ENCODE data around the gene JAM3. TPM values are rescaled to one million over a fixed set of nuclear protein-coding genes. Genes with fewer than 3 reads are reported as not detected.
A peak's percentile ranks its signal among the peaks of the same experiment; 100 is the strongest.

JAM3 gene
- total and polyA plus RNA-seq, 2 donors (not counting 1 experiment from before 2014, with no cell fraction given), result 13.5 to 29.6 TPM

DNA sequence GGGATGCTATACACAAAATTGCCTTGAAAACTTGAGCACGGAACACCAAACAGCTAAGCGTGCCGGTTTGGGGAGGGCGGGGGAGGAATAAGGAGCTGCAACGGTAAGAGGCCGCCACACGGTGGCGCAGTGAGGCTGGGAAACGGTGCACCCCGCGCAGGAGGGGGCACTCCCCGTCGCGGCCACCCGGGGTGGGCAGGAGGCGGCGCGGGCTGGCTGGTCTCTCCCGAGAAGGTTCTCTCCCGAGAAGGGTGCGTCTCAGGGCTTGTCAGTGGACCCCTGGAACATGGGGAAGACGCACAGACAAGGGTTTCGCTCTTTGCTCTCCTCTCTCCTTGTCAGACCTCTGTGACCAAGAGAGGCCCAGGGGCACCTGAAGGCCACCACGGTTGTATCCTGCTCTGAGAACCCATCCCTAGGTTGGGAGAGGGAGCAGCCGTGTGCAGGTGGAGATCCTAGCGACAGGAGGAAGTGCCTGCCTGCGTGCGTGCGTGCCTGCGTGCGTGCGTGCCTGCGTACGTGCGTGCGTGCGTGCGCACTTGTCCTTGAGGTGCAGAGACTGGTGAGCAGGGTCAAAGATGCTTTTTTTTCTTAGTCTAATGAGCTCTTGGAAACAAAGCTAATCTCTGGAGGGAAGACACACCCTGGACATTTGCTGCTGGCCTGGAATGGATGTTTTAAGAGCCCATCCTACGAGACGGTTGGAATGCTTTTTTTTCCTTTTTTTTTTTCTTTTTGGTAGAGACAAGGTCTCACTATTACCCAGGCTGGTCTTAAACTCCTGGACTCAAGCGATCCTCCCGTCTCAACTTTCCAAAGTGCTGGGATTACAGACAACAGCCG lies 18.1 kb upstream of the JAM3 start:
- intact Hi-C loops (cut with micrococcal nuclease), result loop anchor here (1.0 to 2.0 kb wide), 3 partner anchors 18 to 89 kb away; partner anchors contain the start of gene JAM3
- POLR2A ChIA-PET, result no interaction called here
- peaks cover 4 to 7% of the 10 kb centered on the region in 2 donors for H3K4me1 ChIP-seq (ENCODE audit: control insufficient read depth in 2 of 2, insufficient read depth in 2 of 2, low read length in 2 of 2)
- H3K79me2 ChIP-seq (ENCODE audit: control insufficient read depth, insufficient read depth, low read length), result no peaks in the 10 kb centered on the region
- Mint-ChIP-seq H3K4me1 (peaks cover 2% of the 10 kb centered on the region), H3K27me3 (peaks cover 33% of the 10 kb centered on the region), H3K9me3 (ENCODE audit: insufficient read depth) (no peaks in the 10 kb centered on the region), H3K27ac (no peak overlapping the region), H3K4me3 (no peak overlapping the region)
- peaks cover 0 to 23% (median 5%) of the 10 kb centered on the region in 4 experiments for H3K27me3 ChIP-seq (replicated peaks in 1 of 4; ENCODE audit: control extremely low read depth in 1 of 4, control insufficient read depth in 3 of 4, insufficient read depth in 4 of 4, low read length in 3 of 4)
- H3K4me2 ChIP-seq (replicated peaks; ENCODE audit: low read depth, low read length, poor library complexity, severe bottlenecking), result peak overlapping the region; percentile 57
- no peaks in the 10 kb centered on the region for H3K36me3 ChIP-seq (replicated peaks in 1 of 2; ENCODE audit: control extremely low read depth in 1 of 2, control insufficient read depth in 1 of 2, extremely low read depth in 1 of 2, insufficient read depth in 2 of 2, low read length in 1 of 2)
- peak overlapping the region; percentile 44 for H2AFZ ChIP-seq (ENCODE audit: insufficient read depth, low read depth, low read length, poor library complexity, severe bottlenecking)
- DNase-seq (peak; percentile 84), ATAC-seq (ENCODE audit: low read depth) (peak; percentile 98)
- H3K27ac ChIP-seq (ENCODE audit: low read length in 2 of 2), result no peak overlapping the region
- H4K20me1 ChIP-seq (ENCODE audit: control insufficient read depth, insufficient read depth, low read length, poor library complexity, severe bottlenecking), result no peaks in the 10 kb centered on the region
- H3K9ac ChIP-seq (ENCODE audit: low read length), result no peak overlapping the region
- 39% methylated on average over 40 of the region's 43 CpGs for WGBS (ENCODE audit: insufficient coverage)
- H3K9me3 ChIP-seq (ENCODE audit: control extremely low read depth in 1 of 3, control insufficient read depth in 2 of 3, insufficient read depth in 1 of 3, low read length in 2 of 3), result no peaks in the 10 kb centered on the region
- CTCF ChIA-PET, result interaction anchor here (0.6 to 3.2 kb wide), 46 partner anchors 8 to 226 kb away, joined by 3 to 68 read pairs (median 5); partner anchors contain the start of genes GLB1L3, JAM3 and NCAPD3
- no peak overlapping the region for H3K4me3 ChIP-seq (ENCODE audit: control extremely low read depth in 1 of 5, extremely low read depth in 1 of 5, insufficient read depth in 1 of 5, low read depth in 2 of 5, low read length in 4 of 5)
- TF ChIP-seq, protein P1, sequence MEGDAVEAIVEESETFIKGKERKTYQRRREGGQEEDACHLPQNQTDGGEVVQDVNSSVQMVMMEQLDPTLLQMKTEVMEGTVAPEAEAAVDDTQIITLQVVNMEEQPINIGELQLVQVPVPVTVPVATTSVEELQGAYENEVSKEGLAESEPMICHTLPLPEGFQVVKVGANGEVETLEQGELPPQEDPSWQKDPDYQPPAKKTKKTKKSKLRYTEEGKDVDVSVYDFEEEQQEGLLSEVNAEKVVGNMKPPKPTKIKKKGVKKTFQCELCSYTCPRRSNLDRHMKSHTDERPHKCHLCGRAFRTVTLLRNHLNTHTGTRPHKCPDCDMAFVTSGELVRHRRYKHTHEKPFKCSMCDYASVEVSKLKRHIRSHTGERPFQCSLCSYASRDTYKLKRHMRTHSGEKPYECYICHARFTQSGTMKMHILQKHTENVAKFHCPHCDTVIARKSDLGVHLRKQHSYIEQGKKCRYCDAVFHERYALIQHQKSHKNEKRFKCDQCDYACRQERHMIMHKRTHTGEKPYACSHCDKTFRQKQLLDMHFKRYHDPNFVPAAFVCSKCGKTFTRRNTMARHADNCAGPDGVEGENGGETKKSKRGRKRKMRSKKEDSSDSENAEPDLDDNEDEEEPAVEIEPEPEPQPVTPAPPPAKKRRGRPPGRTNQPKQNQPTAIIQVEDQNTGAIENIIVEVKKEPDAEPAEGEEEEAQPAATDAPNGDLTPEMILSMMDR (IDR thresholded peaks at IDR 0.05), result peak; percentile 90
- no peak for TF ChIP-seq EZH2 (IDR thresholded peaks at IDR 0.05; ENCODE audit: borderline replicate concordance, insufficient read depth, low read depth, low read length, poor library complexity, severe bottlenecking)

All from B cell (primary cell).